Measurements from ENCODE around the gene GDPD4. TPM values are rescaled to one million over a fixed set of nuclear protein-coding genes. Genes with fewer than 3 reads are reported as not detected.
A peak's percentile ranks its signal among the peaks of the same experiment; 100 is the strongest.

The GDPD4 gene
- total and polyA plus RNA-seq, 4 donors: 0.08 to 1.1 TPM; not detected in 2

- peaks cover 0 to 6% (median 3%) of the 10 kb centered on the region in 4 donors for H3K36me3 ChIP-seq (ENCODE audit: control insufficient read depth in 4 of 4, insufficient read depth in 3 of 4, low read depth in 1 of 4, low read length in 3 of 4)
- 31% methylated on average over 2 of the region's 2 CpGs for WGBS
- H3K9ac ChIP-seq (ENCODE audit: low read depth in 1 of 2, low read length in 2 of 2): no peak overlapping the region
- no peaks in the 10 kb centered on the region for H3K9me3 ChIP-seq (ENCODE audit: control insufficient read depth in 4 of 4, low read length in 3 of 4)
- H3K4me3 ChIP-seq (ENCODE audit: low read depth in 1 of 3, low read length in 3 of 3): no peak overlapping the region
- TF ChIP-seq RXRA (IDR thresholded peaks at IDR 0.05) (peak in 1 of 2 donors; percentile 46), NR2F2 (IDR thresholded peaks at IDR 0.05) (no peak), HNF4A (conservative IDR thresholded peaks at IDR 0.05) (peak in 1 of 2 donors; percentile 48)
- no peaks in the 10 kb centered on the region for H3K4me1 ChIP-seq (ENCODE audit: control insufficient read depth in 4 of 4, insufficient read depth in 4 of 4, low read length in 3 of 4)
- H3K27ac ChIP-seq (ENCODE audit: low read depth in 1 of 2, low read length in 2 of 2): no peak overlapping the region
- no peak for DNase-seq (ENCODE audit: low spot score)
- H3K27me3 ChIP-seq (ENCODE audit: control insufficient read depth in 4 of 4, insufficient read depth in 4 of 4, low read length in 3 of 4): no peaks in the 10 kb centered on the region
Observed at GRCh38 chr11:77322506-77322905, 21.0 kb upstream of the GDPD4 start.

- TF ChIP-seq, protein P1, sequence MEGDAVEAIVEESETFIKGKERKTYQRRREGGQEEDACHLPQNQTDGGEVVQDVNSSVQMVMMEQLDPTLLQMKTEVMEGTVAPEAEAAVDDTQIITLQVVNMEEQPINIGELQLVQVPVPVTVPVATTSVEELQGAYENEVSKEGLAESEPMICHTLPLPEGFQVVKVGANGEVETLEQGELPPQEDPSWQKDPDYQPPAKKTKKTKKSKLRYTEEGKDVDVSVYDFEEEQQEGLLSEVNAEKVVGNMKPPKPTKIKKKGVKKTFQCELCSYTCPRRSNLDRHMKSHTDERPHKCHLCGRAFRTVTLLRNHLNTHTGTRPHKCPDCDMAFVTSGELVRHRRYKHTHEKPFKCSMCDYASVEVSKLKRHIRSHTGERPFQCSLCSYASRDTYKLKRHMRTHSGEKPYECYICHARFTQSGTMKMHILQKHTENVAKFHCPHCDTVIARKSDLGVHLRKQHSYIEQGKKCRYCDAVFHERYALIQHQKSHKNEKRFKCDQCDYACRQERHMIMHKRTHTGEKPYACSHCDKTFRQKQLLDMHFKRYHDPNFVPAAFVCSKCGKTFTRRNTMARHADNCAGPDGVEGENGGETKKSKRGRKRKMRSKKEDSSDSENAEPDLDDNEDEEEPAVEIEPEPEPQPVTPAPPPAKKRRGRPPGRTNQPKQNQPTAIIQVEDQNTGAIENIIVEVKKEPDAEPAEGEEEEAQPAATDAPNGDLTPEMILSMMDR (IDR thresholded peaks at IDR 0.05; ENCODE audit: low read depth, low read length, missing input control): no peak
- TF ChIP-seq, protein P2, sequence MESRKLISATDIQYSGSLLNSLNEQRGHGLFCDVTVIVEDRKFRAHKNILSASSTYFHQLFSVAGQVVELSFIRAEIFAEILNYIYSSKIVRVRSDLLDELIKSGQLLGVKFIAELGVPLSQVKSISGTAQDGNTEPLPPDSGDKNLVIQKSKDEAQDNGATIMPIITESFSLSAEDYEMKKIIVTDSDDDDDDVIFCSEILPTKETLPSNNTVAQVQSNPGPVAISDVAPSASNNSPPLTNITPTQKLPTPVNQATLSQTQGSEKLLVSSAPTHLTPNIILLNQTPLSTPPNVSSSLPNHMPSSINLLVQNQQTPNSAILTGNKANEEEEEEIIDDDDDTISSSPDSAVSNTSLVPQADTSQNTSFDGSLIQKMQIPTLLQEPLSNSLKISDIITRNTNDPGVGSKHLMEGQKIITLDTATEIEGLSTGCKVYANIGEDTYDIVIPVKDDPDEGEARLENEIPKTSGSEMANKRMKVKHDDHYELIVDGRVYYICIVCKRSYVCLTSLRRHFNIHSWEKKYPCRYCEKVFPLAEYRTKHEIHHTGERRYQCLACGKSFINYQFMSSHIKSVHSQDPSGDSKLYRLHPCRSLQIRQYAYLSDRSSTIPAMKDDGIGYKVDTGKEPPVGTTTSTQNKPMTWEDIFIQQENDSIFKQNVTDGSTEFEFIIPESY (IDR thresholded peaks at IDR 0.05): no peak
- TF ChIP-seq MAX (IDR thresholded peaks at IDR 0.05): no peak
- TF ChIP-seq RXRA (IDR thresholded peaks at IDR 0.05): no peak
- TF ChIP-seq HNF4G (IDR thresholded peaks at IDR 0.05): no peak
- TF ChIP-seq, protein P3, sequence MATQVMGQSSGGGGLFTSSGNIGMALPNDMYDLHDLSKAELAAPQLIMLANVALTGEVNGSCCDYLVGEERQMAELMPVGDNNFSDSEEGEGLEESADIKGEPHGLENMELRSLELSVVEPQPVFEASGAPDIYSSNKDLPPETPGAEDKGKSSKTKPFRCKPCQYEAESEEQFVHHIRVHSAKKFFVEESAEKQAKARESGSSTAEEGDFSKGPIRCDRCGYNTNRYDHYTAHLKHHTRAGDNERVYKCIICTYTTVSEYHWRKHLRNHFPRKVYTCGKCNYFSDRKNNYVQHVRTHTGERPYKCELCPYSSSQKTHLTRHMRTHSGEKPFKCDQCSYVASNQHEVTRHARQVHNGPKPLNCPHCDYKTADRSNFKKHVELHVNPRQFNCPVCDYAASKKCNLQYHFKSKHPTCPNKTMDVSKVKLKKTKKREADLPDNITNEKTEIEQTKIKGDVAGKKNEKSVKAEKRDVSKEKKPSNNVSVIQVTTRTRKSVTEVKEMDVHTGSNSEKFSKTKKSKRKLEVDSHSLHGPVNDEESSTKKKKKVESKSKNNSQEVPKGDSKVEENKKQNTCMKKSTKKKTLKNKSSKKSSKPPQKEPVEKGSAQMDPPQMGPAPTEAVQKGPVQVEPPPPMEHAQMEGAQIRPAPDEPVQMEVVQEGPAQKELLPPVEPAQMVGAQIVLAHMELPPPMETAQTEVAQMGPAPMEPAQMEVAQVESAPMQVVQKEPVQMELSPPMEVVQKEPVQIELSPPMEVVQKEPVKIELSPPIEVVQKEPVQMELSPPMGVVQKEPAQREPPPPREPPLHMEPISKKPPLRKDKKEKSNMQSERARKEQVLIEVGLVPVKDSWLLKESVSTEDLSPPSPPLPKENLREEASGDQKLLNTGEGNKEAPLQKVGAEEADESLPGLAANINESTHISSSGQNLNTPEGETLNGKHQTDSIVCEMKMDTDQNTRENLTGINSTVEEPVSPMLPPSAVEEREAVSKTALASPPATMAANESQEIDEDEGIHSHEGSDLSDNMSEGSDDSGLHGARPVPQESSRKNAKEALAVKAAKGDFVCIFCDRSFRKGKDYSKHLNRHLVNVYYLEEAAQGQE (IDR thresholded peaks at IDR 0.05): no peak
- no peak for TF ChIP-seq HNF4A (conservative IDR thresholded peaks at IDR 0.05)
- no peak for TF ChIP-seq FOXA1 (IDR thresholded peaks at IDR 0.05)
- no peak for TF ChIP-seq YY1 (IDR thresholded peaks at IDR 0.05)
- TF ChIP-seq ATF3 (IDR thresholded peaks at IDR 0.05): no peak
- no peak for TF ChIP-seq NR2F2 (IDR thresholded peaks at IDR 0.05)
- TF ChIP-seq TAF1 (conservative IDR thresholded peaks at IDR 0.05): no peak
- TF ChIP-seq JUND (IDR thresholded peaks at IDR 0.05): no peak
- TF ChIP-seq SP1 (IDR thresholded peaks at IDR 0.05): no peak
- no peak for TF ChIP-seq FOXA2 (IDR thresholded peaks at IDR 0.05)
- TF ChIP-seq EGR1 (IDR thresholded peaks at IDR 0.05; ENCODE audit: low read depth in 2 of 2): no peak
- no peak for TF ChIP-seq RAD21 (IDR thresholded peaks at IDR 0.05)
- no peak for TF ChIP-seq GABPA (IDR thresholded peaks at IDR 0.05 in 1 of 2, conservative IDR thresholded peaks at IDR 0.05 in 1 of 2)
- no peak overlapping the region for H3K4me3 ChIP-seq (ENCODE audit: low read depth in 1 of 3, low read length in 3 of 3)
- H3K27ac ChIP-seq (ENCODE audit: low read depth in 1 of 2, low read length in 2 of 2): no peak overlapping the region
- DNase-seq (ENCODE audit: low spot score): no peak
- no peak overlapping the region for H3K9ac ChIP-seq (ENCODE audit: low read depth in 1 of 2, low read length in 2 of 2)
- peaks cover 0 to 3% (median 1%) of the 10 kb centered on the region in 4 donors for H3K36me3 ChIP-seq (ENCODE audit: control insufficient read depth in 4 of 4, insufficient read depth in 3 of 4, low read depth in 1 of 4, low read length in 3 of 4)
- 90% methylated on average over 1 of the region's 1 CpG for WGBS
- H3K9me3 ChIP-seq (ENCODE audit: control insufficient read depth in 4 of 4, low read length in 3 of 4): no peaks in the 10 kb centered on the region
- H3K4me1 ChIP-seq (ENCODE audit: control insufficient read depth in 4 of 4, insufficient read depth in 4 of 4, low read length in 3 of 4): no peaks in the 10 kb centered on the region
- no peaks in the 10 kb centered on the region for H3K27me3 ChIP-seq (ENCODE audit: control insufficient read depth in 4 of 4, insufficient read depth in 4 of 4, low read length in 3 of 4)
Observed at GRCh38 chr11:77320351-77320750, 18.9 kb upstream of the GDPD4 start.

Data from liver (tissue), 9 donors.